KMS-11 (cell line): ENCODE results near the gene MTUS2.

ENCODE experiments used
- H2AFZ ChIP-seq: fragments of 200-600 bp; sonication (generic); 2 replicates; pipeline ENCODE4 v1.6.1; 2016; ENCODE audit warnings: antibody characterized with exemption, mixed run types, low read depth
- H3K27ac ChIP-seq: fragments of 200-600 bp; sonication (generic); 2 replicates; pipeline ENCODE4 v1.6.1; 2016; ENCODE audit warnings: mild to moderate bottlenecking, mixed run types
- H3K27me3 ChIP-seq: fragments of 200-600 bp; sonication (generic); 2 replicates; pipeline ENCODE4 v1.6.1; 2017; ENCODE audit warnings: mild to moderate bottlenecking, low read depth, mixed run types, moderate library complexity; ENCODE audit not compliant: insufficient read depth
- H3K36me3 ChIP-seq: fragments of 200-600 bp; sonication (generic); 2 replicates; pipeline ENCODE4 v1.6.1; 2017; ENCODE audit warnings: mild to moderate bottlenecking, mixed run types; ENCODE audit not compliant: insufficient read depth
- H3K4me1 ChIP-seq: fragments of 200-600 bp; sonication (generic); 2 replicates; pipeline ENCODE4 v1.6.1; 2016; ENCODE audit warnings: mild to moderate bottlenecking, low read depth, mixed run types; ENCODE audit not compliant: poor library complexity, severe bottlenecking
- H3K4me2 ChIP-seq: fragments of 200-600 bp; sonication (generic); 2 replicates; pipeline ENCODE4 v1.7.0; 2016; ENCODE audit warnings: mild to moderate bottlenecking, mixed run types
- H3K4me3 ChIP-seq: fragments of 200-600 bp; sonication (generic); IDR thresholded peaks from 2 replicates; pipeline ENCODE4 v1.6.1; 2017; ENCODE audit warnings: low read depth, low read length, mixed read lengths; ENCODE audit not compliant: insufficient read depth
- H3K79me2 ChIP-seq: fragments of 200-600 bp; sonication (generic); 2 replicates; pipeline ENCODE4 v1.6.1; 2016; ENCODE audit warnings: low read depth, mixed run types; ENCODE audit not compliant: insufficient read depth
- H3K9ac ChIP-seq: fragments of 200-600 bp; sonication (generic); 2 replicates; pipeline ENCODE4 v1.6.1; 2016; ENCODE audit warnings: mild to moderate bottlenecking, mixed run types
- H4K20me1 ChIP-seq: fragments of 200-600 bp; sonication (generic); 2 replicates; pipeline ENCODE4 v1.6.1; 2016; ENCODE audit warnings: mild to moderate bottlenecking, mixed run types; ENCODE audit not compliant: insufficient read depth
- CTCF ChIP-seq: fragments of 200-600 bp; sonication (generic); conservative IDR thresholded peaks from 2 replicates; pipeline ENCODE4 v1.6.1; 2017; ENCODE audit warnings: low read depth, mild to moderate bottlenecking, antibody characterized with exemption, low read length, moderate library complexity, mixed read lengths

Gene MTUS2

GRCh38 chr13:28865149-28865744 is 45.1 kb downstream of the MTUS2 start:
- Histone ChIP-seq H3K4me1 (no peaks in the 10 kb centered on the region), H3K4me3 (no peak overlapping the region)

GRCh38 chr13:28865951-28866350 is 45.8 kb downstream of the MTUS2 start:
- H4K20me1 ChIP-seq, result no peaks in the 10 kb centered on the region
- H3K4me3 ChIP-seq, result no peak overlapping the region
- no peak overlapping the region for H3K27ac ChIP-seq
- no peak overlapping the region for H3K4me2 ChIP-seq
- H3K9ac ChIP-seq, result no peak overlapping the region
- no peaks in the 10 kb centered on the region for H3K27me3 ChIP-seq
- H3K79me2 ChIP-seq, result no peaks in the 10 kb centered on the region
- TF ChIP-seq CTCF, result no peak
- H2AFZ ChIP-seq, result no peak overlapping the region
- no peaks in the 10 kb centered on the region for H3K4me1 ChIP-seq
- no peaks in the 10 kb centered on the region for H3K36me3 ChIP-seq

More at GRCh38 chr13:28865149-28865744, 45.1 kb downstream of the MTUS2 start:
- no peaks in the 10 kb centered on the region for H3K36me3 ChIP-seq
- no peak for TF ChIP-seq CTCF
- no peak overlapping the region for H3K9ac ChIP-seq
- no peaks in the 10 kb centered on the region for H3K79me2 ChIP-seq
- H3K27me3 ChIP-seq, result no peaks in the 10 kb centered on the region
- H4K20me1 ChIP-seq, result no peaks in the 10 kb centered on the region
- H2AFZ ChIP-seq, result no peak overlapping the region
- H3K4me2 ChIP-seq, result no peak overlapping the region
- H3K27ac ChIP-seq, result no peak overlapping the region

GRCh38 chr13:28866932-28867331 is 46.8 kb downstream of the MTUS2 start:
- Histone ChIP-seq H3K9ac (no peak overlapping the region), H3K4me2 (no peak overlapping the region), H4K20me1 (no peaks in the 10 kb centered on the region), H3K4me3 (no peak overlapping the region), H3K27ac (no peak overlapping the region), H3K79me2 (no peaks in the 10 kb centered on the region), H2AFZ (no peak overlapping the region), H3K4me1 (no peaks in the 10 kb centered on the region), H3K36me3 (no peaks in the 10 kb centered on the region), H3K27me3 (no peaks in the 10 kb centered on the region)
- TF ChIP-seq CTCF, result no peak

GRCh38 chr13:28867564-28867963 is 47.4 kb downstream of the MTUS2 start:
- H3K9ac ChIP-seq, result no peak overlapping the region
- no peaks in the 10 kb centered on the region for H3K27me3 ChIP-seq
- H3K4me1 ChIP-seq, result no peaks in the 10 kb centered on the region
- TF ChIP-seq CTCF, result no peak
- H2AFZ ChIP-seq, result no peak overlapping the region
- no peak overlapping the region for H3K4me2 ChIP-seq
- no peak overlapping the region for H3K27ac ChIP-seq
- no peaks in the 10 kb centered on the region for H4K20me1 ChIP-seq
- H3K79me2 ChIP-seq, result no peaks in the 10 kb centered on the region
- H3K36me3 ChIP-seq, result no peaks in the 10 kb centered on the region
- H3K4me3 ChIP-seq, result no peak overlapping the region
